SK-N-DZ (cell line): ENCODE data around the gene PIK3R6.

ENCODE experiments used
- DNase-seq: peaks from one replicate; pipeline ENCODE4 v3.0.0-alpha.2; 2015; ENCODE audit warnings: low spot score

The PIK3R6 gene

DNA sequence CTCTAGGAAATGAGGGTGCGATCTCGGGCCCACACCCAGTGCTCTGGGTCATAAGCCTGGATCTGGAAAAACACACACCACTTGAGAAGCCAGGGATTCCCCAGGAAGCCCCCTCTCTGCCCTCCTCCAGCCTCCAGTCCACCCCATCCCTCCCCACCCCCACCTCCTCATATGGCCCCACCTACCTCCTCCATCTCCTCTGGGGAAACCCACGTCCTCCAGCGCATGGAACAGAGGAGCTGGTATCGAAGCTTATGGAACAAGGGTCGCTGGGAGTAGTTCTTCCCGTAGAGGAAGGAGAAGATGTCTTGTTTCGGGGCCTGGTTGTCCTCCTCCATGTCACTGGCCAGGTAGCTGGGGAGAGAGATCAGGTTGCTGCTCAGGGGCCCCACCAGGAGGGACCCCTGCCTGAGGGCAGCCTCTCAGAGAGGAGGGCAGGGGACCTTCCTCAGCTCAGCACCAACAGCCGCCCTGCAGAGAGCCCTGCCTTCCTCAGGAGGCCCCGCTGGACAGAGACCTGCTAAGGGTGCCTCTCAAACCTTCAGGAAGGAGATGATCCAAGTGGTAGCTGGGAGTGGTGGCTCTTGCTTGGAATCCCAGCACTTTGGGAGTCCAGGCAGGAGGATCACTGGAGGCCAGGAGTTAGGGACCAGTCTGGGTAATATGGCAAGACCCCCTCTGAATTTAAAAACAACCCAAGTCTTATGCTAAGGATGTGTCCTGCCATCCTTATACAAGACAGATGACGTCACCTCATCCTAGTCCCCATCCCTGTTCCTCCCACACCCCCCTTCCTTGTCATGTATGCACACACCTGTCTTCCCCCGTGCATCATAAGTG, 114.1 kb downstream of the PIK3R6 start:
- DNase-seq, result no peak
